ENCODE data around the gene ATP8A1. TPM values are rescaled to one million over a fixed set of nuclear protein-coding genes. Genes with fewer than 3 reads are reported as not detected.

The ATP8A1 gene
- total and polyA plus RNA-seq, 2 of the 8 experiments (the other 6 are each of a cell fraction or from before 2014, with no cell fraction given) = 3.7 to 14.9 TPM

GRCh38 chr4:42512226-42512625 lies 144.7 kb downstream of the ATP8A1 start:
- Histone ChIP-seq H2AK5ac (ENCODE audit: low read depth, low read length) (no peak overlapping the region), H3K4me3 (ENCODE audit: extremely low read depth in 1 of 4, insufficient read depth in 2 of 4, low read depth in 3 of 4, low read length in 4 of 4) (no peak overlapping the region), H2BK120ac (replicated peaks; ENCODE audit: low read depth, low read length) (no peak overlapping the region), H3K23me2 (ENCODE audit: low read depth, low read length) (no peaks in the 10 kb centered on the region), H3K27ac (ENCODE audit: low read depth, low read length) (no peak overlapping the region), H2BK12ac (ENCODE audit: low read depth, low read length) (no peak overlapping the region), H2AFZ (ENCODE audit: low read length) (no peak overlapping the region), H3K36me3 (ENCODE audit: control insufficient read depth in 2 of 4, insufficient read depth in 4 of 4, low read length in 3 of 4) (no peaks in the 10 kb centered on the region), H3K14ac (ENCODE audit: insufficient read length) (no peak overlapping the region), H3K23ac (ENCODE audit: insufficient read length) (no peak overlapping the region), H3K4ac (replicated peaks; ENCODE audit: insufficient read length, low read depth, low read length) (no peak overlapping the region), H4K5ac (ENCODE audit: insufficient read length, low read depth, low read length) (no peak overlapping the region), H3K79me1 (ENCODE audit: low read depth, low read length) (no peaks in the 10 kb centered on the region), H3K4me2 (ENCODE audit: insufficient read depth in 1 of 2, low read depth in 2 of 2, low read length in 2 of 2) (no peak overlapping the region), H3K9me3 (ENCODE audit: insufficient read depth in 2 of 2, low read depth in 1 of 2, low read length in 1 of 2) (no peaks in the 10 kb centered on the region), H2BK5ac (ENCODE audit: low read depth, low read length) (no peak overlapping the region), H2BK20ac (ENCODE audit: low read length) (no peak overlapping the region), H4K91ac (replicated peaks; ENCODE audit: insufficient read length, low read length) (no peak overlapping the region), H4K8ac (ENCODE audit: extremely low read depth, insufficient read depth, low read length) (no peak overlapping the region), H3K79me2 (ENCODE audit: control insufficient read depth in 1 of 2, insufficient read depth in 2 of 2, low read length in 2 of 2) (no peaks in the 10 kb centered on the region), H3K9ac (replicated peaks in 1 of 4; ENCODE audit: extremely low read depth in 1 of 4, low read depth in 3 of 4, low read length in 3 of 4) (no peak overlapping the region), H3K18ac (ENCODE audit: extremely low read depth, low read length) (no peak overlapping the region), H3K4me1 (replicated peaks in 1 of 4; ENCODE audit: control insufficient read depth in 3 of 4, insufficient read depth in 4 of 4, low read length in 3 of 4) (peaks cover 2 to 11% (median 7%) of the 10 kb centered on the region in 4 experiments; a peak in 3 of 7 replicates), H3K56ac (replicated peaks; ENCODE audit: insufficient read length, low read depth, low read length) (no peak overlapping the region), H3K27me3 (replicated peaks in 1 of 4; ENCODE audit: control insufficient read depth in 3 of 4, extremely low read depth in 1 of 4, insufficient read depth in 3 of 4, low read length in 3 of 4) (peaks cover 0 to 6% (median under 1%) of the 10 kb centered on the region in 4 experiments; a peak in 4 of 7 replicates), H2BK15ac (ENCODE audit: low read length) (no peak overlapping the region), H4K20me1 (replicated peaks in 1 of 2; ENCODE audit: control insufficient read depth in 1 of 2, insufficient read depth in 2 of 2, low read length in 2 of 2) (no peaks in the 10 kb centered on the region)
- FAIRE-seq = no peak
- no peak for DNase-seq (ENCODE audit: low read depth in 1 of 2, low spot score in 2 of 2)
- CTCF ChIA-PET (ENCODE audit: partially characterized antibody) = interaction anchor here (0.6 to 10.2 kb wide), 15 partner anchors 9 to 231 kb away, joined by 3 to 150 read pairs (median 3); no protein-coding TSS in a partner anchor
- 39% methylated on average over 3 of the region's 3 CpGs; no CpG with 5 or more reads in 1 of the 2 experiments for WGBS, 2 experiments (ENCODE audit: extremely low coverage in 1 of 2, insufficient coverage in 1 of 2, insufficient read length in 1 of 2, insufficient replicate concordance in 2 of 2, low coverage in 1 of 2, low lambda C conversion rate in 2 of 2, missing lambda C conversion rate in 1 of 2)
- POLR2A ChIA-PET (ENCODE audit: partially characterized antibody) = interaction anchor here (1.0 to 1.1 kb wide), 2 partner anchors 9 to 65 kb away, joined by 3 read pairs; no protein-coding TSS in a partner anchor
- TF ChIP-seq HDAC2 (IDR thresholded peaks at IDR 0.05; ENCODE audit: borderline replicate concordance in 1 of 2, low read depth in 2 of 2, low read length in 2 of 2) (no peak), CTCF (IDR thresholded peaks at IDR 0.05; ENCODE audit: control extremely low read depth in 1 of 3, insufficient read depth in 1 of 3, low read depth in 1 of 3, low read length in 3 of 3) (no peak), POLR2A (IDR thresholded peaks at IDR 0.05; ENCODE audit: control extremely low read depth in 1 of 2, low read depth in 2 of 2, low read length in 2 of 2) (no peak), MAX (IDR thresholded peaks at IDR 0.05) (no peak), USF2 (IDR thresholded peaks at IDR 0.05; ENCODE audit: low read length) (no peak), TBP (IDR thresholded peaks at IDR 0.05; ENCODE audit: low read depth, low read length) (no peak), TEAD4 (IDR thresholded peaks at IDR 0.05; ENCODE audit: low read depth, low read length) (no peak)
- TF ChIP-seq, protein P1, sequence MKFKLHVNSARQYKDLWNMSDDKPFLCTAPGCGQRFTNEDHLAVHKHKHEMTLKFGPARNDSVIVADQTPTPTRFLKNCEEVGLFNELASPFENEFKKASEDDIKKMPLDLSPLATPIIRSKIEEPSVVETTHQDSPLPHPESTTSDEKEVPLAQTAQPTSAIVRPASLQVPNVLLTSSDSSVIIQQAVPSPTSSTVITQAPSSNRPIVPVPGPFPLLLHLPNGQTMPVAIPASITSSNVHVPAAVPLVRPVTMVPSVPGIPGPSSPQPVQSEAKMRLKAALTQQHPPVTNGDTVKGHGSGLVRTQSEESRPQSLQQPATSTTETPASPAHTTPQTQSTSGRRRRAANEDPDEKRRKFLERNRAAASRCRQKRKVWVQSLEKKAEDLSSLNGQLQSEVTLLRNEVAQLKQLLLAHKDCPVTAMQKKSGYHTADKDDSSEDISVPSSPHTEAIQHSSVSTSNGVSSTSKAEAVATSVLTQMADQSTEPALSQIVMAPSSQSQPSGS (IDR thresholded peaks at IDR 0.05; ENCODE audit: low read length) = no peak
